Astrocyte of the cerebellum (primary cell): ENCODE measurements around the gene C2orf42.

Source experiments
- DNase-seq: peaks from one replicate; pipeline ENCODE4 v3.0.0-alpha.2; 2011; ENCODE audit warnings: low read depth
- H3K4me3 ChIP-seq: 2 replicates; pipeline ENCODE4 v1.5.1; 2011; ENCODE audit warnings: mild to moderate bottlenecking, low read depth, low read length, moderate library complexity
- in situ Hi-C: cut with HindIII; loops from 2 replicates; pipeline ENCODE4 v1.10.0; 2017; ENCODE audit warnings: low sequenced_read_pairs
- TF ChIP-seq, protein P1 (sequence below): IDR thresholded peaks from 2 replicates; pipeline ENCODE4 v1.5.1; 2012; ENCODE audit warnings: low read length, low read depth, moderate library complexity, mild to moderate bottlenecking; ENCODE audit errors: missing control alignments

C2orf42 gene

DNA sequence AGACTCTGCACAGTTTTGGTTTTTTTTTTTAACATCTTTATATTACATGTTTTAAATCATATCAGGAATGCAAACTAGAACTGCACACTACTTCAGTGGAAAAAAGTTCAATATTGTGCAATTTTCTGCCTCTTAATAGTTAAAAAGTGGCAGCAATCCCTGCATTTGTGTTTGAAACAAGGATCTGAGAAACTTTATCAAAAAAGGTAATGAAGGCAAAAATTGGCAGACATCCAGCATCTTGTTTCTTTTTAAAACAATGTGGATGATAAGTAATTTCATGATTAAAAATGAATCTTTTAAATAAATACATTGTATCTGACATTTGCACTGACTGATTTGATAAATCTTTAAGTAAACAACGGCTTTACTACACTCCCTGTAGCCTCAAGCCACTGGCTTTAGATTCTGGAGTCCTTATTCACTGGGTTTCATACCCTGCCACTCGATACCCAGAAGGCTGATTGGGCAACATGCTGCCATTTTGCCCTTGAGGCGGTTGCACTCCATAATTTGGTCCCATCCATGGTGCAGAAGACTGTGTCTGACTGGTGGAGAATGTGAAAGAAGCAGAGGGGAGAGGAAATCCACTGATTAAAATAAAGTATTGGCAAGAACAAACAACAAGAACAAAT, 21.6 kb upstream of the C2orf42 start:
- TF ChIP-seq, protein P1, sequence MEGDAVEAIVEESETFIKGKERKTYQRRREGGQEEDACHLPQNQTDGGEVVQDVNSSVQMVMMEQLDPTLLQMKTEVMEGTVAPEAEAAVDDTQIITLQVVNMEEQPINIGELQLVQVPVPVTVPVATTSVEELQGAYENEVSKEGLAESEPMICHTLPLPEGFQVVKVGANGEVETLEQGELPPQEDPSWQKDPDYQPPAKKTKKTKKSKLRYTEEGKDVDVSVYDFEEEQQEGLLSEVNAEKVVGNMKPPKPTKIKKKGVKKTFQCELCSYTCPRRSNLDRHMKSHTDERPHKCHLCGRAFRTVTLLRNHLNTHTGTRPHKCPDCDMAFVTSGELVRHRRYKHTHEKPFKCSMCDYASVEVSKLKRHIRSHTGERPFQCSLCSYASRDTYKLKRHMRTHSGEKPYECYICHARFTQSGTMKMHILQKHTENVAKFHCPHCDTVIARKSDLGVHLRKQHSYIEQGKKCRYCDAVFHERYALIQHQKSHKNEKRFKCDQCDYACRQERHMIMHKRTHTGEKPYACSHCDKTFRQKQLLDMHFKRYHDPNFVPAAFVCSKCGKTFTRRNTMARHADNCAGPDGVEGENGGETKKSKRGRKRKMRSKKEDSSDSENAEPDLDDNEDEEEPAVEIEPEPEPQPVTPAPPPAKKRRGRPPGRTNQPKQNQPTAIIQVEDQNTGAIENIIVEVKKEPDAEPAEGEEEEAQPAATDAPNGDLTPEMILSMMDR: no peak
- in situ Hi-C loops: no loop called here
- H3K4me3 ChIP-seq: no peak overlapping the region

DNA sequence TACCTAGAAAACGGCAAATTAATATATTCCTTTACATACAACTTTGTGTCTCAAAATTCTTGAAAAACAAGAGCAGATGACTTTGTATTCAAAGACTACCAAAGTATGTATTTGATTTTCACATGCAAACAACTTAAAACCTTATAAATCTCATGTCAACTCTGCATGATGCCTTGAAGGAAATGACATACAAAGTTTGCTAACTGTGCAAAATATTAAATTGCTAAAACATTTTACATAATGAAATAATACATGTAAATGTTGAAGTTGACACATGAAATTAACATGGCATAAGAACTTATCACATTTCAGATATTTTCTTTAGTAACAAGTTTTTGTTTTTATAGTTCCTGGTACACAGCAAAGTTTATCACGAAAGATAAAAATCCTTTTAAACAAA, 20.8 kb upstream of the C2orf42 start:
- TF ChIP-seq, protein P1: no peak
- no peak overlapping the region for H3K4me3 ChIP-seq
- no peak for DNase-seq
- in situ Hi-C loops: no loop called here

More for the DNA sequence above, 21.6 kb upstream of the C2orf42 start:
- no peak for DNase-seq

DNA sequence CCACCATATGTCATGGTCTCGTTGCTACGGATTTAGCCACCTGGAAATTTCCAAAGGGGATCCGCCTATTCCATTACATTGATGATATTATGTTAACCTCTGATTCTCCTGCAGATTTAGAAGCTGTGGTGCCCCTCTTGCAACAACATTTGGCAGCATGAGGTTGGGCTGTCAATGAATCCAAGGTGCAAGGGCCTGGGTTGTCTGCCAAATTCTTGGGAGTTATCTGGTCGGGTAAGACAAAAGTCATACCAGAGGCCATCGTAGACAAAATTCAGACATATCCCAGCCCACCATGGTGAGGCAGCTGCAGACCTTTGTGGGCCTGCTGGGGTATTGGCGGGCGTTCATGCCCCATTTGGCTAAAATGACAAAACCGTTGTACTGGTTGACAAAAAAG, 13.6 kb upstream of the C2orf42 start:
- no peak for DNase-seq
- no peak overlapping the region for H3K4me3 ChIP-seq
- in situ Hi-C loops: no loop called here
- TF ChIP-seq, protein P1: no peak

DNA sequence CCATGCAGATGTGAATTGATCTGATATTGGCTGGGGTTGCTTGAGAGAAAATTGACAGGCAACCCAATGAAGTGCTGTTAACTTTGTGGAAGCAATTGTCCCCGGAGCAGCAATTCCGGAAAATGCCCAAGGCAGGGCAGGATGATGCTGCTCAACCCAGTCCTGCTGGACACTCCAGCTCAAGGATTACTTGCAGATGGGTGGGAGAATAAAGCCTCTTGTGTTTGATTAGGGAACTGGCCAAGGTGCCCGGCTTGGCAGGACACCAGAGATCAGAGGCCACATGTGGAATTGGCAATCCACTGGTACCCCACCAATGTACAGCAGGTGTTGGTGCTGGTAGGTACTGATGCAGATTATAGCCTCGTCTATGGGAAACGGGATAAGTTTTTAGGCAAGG, 12.3 kb upstream of the C2orf42 start:
- TF ChIP-seq, protein P1: no peak
- no peak for DNase-seq
- in situ Hi-C loops: no loop called here
- no peak overlapping the region for H3K4me3 ChIP-seq

DNA sequence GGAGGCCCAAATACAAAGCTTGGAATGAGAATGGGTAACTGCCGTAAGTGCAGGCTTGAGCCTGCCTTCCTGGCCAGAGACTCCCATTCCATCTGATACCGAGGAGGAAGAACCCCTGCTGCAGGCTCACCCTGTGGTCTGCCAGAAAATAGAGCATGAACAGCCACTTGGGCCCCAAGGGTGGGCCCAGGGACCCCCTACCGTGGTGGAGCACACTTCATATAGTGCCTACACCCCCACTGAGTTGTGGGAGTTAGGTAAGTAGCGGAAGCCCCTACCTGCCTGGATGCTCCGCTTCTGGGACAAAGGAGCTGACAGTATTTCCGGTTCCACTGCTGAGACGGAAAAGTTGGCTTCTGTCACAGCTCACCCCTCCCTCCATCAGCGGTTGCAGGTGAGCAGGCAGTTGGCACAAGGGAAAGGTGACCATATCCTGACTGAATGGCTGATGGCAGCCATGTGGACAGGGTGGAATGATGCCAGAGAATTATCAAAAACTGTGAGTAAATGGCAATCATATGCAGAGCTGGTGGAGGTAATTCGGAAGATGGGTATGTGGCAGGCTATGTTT, 11.5 kb upstream of the C2orf42 start:
- H3K4me3 ChIP-seq: no peak overlapping the region
- no peak for DNase-seq
- in situ Hi-C loops: no loop called here
- TF ChIP-seq, protein P1: no peak

DNA sequence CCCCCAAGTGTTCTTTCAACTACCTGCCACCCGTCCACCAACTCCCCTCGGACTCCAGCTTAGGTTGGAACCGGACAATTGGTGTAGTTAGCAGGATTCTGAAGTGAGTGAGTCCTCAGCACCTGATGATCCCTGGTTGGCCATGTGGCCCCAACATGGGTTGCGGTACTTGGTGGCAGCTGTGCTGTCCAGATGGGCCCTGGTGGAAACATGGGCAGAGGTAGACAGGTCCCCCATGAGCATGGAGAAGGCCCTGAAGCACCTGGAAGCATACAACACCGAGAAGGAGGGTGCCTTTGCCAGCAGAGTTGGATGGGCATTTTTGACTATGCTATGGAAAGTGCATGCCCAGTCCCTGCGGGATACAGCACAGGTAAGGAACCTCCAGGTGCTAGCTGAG, 11.0 kb upstream of the C2orf42 start:
- in situ Hi-C loops: no loop called here
- TF ChIP-seq, protein P1: no peak
- DNase-seq: no peak
- no peak overlapping the region for H3K4me3 ChIP-seq
